Measurements from ENCODE around the gene SOCS3.

Gene SOCS3

GRCh38 chr17:78390241-78391050 is 30.6 kb upstream of the SOCS3 start:
- DNase-seq (ENCODE audit: low read depth): peak; percentile 49

DNA sequence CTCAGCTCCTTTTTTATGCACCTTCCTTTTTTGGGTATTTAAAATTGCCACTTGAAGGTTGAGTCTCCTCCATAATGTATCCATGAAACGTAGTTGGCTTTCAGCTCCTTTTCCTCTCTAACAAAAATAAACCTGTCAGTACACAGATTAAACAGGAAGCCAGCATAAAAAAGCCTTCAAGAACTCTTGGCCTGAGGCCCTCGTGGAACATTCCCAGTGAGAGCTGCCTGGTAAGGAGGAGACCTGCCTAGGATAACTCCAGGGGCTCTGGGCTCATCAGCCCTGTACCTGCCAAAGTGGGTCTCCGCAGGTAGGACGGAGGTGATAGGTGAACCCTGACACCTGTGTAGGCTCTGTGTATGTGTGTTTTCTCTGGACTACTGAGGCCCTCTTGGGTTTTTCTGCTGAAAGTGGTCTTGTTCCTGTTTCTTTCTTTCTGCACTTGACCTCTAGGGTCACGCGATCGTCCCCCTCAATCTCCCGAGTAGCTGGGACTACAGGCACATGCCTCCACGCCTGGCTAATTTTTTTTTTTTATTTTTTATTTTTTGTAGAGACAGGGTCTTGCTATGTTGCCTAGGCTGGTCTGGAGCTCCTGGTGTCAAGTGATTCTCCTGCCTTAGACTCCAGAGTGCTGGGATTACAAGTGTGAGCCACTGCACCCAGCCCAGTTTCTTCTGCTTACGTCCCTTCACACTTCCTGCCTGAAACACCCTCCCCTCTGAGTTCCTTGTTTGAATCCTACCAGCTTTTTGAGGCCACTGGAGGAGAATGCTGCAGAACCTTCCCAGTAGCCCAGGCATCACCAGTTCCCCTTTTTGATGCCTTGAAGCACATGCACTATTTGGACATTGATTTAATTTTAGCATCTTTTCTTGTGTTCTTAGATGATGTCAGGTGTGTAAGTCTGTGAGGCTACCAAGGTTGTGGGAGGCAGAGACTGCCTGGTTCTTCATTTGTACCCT is 28.4 kb upstream of the SOCS3 start:
- no peak for DNase-seq (ENCODE audit: low read depth)

- no peak for DNase-seq (ENCODE audit: low read depth)
Measured at GRCh38 chr17:78384479-78385175, 24.8 kb upstream of the SOCS3 start.

DNA sequence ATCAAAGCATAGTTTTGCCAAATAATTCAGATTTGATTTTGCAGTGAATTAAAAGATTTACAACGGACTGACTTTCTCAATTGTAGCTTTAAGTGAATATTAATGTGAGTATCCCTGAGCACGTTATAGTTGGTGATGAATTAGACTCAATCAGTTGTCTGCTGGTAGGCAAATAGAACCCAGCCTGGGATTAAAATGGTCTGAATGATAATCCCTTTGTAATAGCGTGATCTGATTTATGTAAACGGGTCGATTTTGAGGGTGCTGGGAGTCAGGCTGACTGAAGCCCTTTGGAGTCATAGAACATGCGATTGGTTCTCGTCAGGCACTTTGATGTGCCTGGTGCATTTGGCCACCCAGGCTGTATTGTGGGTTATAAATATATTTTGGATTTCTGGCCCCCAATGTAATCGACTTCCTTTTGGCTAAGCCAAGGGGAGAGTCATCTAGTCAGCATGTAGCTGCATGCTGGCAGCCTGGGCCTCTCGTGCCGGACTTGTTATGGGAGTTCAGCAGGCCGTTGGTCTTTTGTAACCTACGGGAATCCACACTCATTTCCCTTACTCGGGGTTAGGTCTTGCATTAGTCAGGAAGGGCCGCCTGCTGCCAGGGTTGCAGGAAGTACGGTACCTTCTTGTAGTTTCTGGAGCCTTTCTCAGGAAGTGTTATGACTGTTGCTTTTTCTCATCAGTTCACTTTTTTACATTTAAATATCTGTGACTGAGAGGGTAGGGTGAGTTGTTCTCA is 24.0 kb upstream of the SOCS3 start:
- DNase-seq (ENCODE audit: low read depth): peak; percentile 99

DNA sequence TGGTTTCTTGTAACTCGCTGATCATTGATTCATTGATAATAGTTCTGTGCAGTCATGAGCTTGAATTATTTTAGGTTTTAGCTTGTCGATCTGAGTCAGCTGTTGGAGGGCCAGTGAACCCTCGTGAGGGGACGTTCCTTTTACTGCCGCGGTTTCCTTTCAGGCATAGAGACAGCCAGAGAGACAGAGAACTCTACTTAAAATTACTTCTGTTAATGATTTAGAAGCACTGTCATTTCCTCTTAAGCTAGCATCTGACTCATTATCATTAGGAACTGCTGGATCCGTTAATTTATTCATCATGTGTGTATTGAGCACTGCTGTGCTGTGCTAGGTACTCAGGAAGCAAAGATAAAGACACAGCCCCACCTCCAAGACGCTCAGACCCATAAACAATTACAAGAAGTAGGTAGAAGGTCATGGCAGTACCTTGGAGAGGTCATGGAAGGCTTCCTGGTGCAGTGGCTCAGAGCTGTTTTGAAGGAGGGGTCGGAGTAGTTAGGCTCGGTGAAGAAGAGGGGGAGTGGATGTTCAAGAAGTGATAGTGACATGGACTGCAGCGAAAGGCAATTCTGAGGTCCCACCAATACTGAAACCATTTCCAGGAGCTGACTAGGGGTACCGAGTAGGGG is 21.8 kb upstream of the SOCS3 start:
- no peak for DNase-seq (ENCODE audit: low read depth)

DNA sequence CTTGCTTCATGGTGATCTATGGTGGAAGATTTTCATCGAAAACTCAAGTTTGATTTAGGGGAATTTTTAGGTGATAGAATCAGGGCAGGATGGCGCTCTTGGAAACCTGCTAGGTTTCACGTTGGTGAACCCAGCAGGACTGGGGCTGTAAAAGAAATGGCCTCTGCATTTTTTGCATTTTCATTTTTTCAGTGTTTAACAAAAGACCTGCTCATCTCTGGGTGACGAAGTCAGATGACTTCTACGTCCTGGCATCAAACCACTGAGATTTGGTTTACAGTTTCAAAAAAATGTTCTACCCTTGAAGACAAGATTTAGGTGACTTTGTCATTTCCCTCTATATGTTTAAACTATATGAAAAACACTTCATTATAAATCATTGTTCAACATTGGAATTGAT is 20.5 kb upstream of the SOCS3 start:
- DNase-seq (ENCODE audit: low read depth): no peak

GRCh38 chr17:78379131-78379491 is 19.2 kb upstream of the SOCS3 start:
- peak; percentile 56 for DNase-seq (ENCODE audit: low read depth)

DNA sequence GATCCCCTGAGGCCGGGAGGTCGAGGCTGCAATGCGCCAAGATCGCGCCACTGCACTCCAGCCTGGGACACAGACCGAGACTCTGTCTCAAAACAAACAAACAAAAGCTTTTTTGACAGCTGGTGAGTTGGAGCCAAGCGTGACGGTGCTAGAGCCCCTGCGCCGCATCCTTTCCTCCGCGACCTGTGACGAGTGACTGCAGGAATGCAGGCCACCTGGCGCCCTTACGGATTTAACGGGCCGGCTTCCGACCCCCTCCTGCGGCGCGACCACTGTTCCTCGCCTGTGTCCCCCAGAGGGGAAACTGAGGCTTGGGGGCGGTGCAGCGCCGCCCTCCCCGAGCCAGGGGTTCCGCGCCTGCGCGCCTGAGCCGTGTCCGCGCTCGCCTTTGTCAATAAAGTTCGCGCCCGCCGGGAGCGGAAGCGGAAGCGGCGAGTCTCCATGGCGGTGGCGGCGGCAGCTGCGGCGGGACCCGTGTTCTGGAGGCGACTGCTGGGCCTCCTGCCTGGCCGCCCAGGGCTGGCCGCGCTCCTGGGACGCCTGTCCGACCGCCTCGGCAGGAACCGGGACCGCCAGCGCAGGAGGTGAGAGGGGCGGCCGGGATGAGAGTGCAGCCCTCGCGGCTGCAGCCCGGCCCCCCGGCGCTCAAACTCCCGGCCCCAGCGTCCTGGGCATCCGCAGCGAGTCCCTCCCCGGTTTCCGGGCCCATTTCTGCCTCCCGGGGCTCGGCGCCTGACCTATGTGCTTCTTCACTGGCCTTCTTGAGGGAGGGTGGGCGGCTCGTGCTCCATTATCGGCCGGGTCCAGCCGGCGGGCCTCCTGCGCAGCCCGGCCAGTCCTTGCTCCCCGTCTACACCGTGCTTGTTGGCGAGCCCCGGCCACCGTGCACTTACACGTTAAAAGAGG is 18.6 kb upstream of the SOCS3 start, which contains the start of gene PGS1:
Gene PGS1, plus strand, starts transcription at position 425 of the 906 bp plus-strand sequence. Its CDS starts 17 bp downstream, at position 442.
- no peak for DNase-seq (ENCODE audit: low read depth)

- no peak for DNase-seq (ENCODE audit: low read depth)
Measured at GRCh38 chr17:78377858-78378224, 18.0 kb upstream of the SOCS3 start.

DNA sequence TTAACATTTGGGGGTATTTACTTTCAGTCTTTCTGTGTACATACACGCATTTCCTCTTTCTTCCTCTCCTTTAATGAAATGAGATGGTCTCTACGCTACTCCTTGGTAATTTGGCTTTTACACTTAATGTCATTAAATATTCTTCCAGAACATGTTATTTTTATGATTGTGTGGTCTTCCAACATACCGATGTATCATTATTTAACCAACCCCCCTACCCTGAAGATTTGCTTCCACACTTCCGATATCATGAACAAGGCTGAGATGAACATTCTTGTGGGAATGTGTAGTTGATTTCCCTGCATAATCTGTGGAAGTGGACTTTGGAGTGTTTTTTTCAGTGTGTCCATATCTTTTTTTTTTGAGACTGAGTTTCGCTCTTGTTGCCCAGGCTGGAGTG is 16.3 kb upstream of the SOCS3 start:
- no peak for DNase-seq (ENCODE audit: low read depth)

- DNase-seq (ENCODE audit: low read depth): peak; percentile 94
Measured at GRCh38 chr17:78375401-78376151, 15.7 kb upstream of the SOCS3 start.

- DNase-seq (ENCODE audit: low read depth): peak; percentile 69
Measured at GRCh38 chr17:78374631-78375274, 14.9 kb upstream of the SOCS3 start.

GRCh38 chr17:78374189-78374588 is 14.3 kb upstream of the SOCS3 start:
- DNase-seq (ENCODE audit: low read depth): no peak

GRCh38 chr17:78372841-78373240 is 13.0 kb upstream of the SOCS3 start:
- no peak for DNase-seq (ENCODE audit: low read depth)

DNA sequence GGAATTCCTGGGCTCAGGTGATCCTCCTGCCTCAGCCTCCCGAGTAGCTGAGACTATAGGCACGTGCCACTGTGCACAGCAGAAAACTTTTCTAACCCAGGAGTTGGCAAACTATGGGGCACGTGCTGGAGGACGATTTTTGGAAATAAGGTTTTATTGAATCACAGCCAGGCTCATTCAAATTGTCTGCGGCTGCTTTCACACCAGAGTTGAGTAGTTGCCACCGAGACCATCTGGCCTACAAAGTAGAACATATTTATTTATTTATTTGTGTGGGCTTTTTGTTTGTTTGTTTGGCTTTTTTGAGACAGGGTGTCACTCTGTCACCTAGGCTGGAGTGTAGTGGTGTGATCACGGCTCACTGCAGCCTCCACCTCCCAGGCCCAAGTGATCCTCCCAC is 11.2 kb upstream of the SOCS3 start:
- no peak for DNase-seq (ENCODE audit: low read depth)

DNA sequence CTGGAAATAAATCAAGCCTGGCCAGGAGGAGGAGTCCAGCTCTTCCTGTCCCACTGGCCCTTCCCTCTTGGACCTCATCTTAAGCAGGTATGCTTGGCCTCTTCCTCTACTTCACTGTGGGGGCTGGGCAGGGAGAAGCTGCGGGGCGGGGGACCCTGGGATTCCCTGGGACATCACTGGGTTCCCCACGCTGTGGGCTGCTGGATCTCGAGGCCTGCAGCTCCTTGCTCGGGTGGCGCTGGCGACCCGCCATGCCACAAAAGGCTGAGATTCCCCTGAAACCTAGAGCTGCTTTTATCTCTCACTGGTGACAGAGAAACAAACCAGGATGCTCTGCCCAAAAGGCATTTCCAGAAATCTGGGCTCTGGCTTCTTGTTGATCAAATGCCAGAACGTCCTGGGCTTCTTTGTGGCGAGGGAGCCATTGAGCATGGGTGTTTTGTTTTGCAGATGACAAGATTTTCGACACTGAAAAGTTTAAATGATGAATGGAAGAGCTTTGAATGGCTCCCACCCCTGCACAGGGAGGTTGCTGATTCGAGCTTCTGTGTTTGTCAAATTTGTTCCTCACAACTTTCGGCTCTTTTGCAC is 10.0 kb upstream of the SOCS3 start:
- DNase-seq (ENCODE audit: low read depth): no peak

DNA sequence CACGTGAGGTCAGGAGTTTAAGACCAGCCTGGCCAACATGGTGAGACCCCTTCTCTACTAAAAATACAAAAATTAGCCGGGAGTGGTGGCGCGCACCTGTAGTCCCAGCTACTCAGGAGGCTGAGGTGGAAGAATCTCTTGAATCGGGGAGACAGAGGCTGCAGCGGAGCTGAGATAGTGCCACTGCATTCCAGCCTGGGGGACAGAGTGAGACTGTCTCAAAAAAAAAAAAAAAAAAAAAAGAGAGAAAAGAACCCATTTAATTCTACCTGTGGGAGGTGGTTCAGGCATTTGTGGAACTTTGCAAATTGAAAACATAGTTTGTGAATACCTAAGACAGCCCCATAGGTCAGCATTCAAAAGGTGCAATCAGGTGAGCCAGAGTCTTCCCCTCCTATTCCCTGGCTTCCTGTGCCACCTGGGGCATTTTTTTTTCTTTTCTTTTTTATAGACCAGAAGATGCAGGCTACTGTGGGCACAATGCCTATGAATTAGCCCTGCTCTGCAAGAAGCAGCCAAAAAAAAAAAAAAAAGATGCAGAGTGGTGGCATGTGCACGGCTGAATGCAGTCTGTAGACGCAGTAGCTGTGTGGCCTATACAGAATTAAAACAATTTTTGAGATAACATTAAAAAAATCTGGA is 9.1 kb upstream of the SOCS3 start:
- no peak for DNase-seq (ENCODE audit: low read depth)

- DNase-seq (ENCODE audit: low read depth): no peak
Measured at GRCh38 chr17:78368348-78368747, 8.5 kb upstream of the SOCS3 start.
